ENCODE data around the gene ENTPD8.

- TF ChIP-seq, protein P1, sequence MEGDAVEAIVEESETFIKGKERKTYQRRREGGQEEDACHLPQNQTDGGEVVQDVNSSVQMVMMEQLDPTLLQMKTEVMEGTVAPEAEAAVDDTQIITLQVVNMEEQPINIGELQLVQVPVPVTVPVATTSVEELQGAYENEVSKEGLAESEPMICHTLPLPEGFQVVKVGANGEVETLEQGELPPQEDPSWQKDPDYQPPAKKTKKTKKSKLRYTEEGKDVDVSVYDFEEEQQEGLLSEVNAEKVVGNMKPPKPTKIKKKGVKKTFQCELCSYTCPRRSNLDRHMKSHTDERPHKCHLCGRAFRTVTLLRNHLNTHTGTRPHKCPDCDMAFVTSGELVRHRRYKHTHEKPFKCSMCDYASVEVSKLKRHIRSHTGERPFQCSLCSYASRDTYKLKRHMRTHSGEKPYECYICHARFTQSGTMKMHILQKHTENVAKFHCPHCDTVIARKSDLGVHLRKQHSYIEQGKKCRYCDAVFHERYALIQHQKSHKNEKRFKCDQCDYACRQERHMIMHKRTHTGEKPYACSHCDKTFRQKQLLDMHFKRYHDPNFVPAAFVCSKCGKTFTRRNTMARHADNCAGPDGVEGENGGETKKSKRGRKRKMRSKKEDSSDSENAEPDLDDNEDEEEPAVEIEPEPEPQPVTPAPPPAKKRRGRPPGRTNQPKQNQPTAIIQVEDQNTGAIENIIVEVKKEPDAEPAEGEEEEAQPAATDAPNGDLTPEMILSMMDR (IDR thresholded peaks at IDR 0.05): no peak
- TF ChIP-seq POLR2AphosphoS5 (IDR thresholded peaks at IDR 0.05) (no peak), POLR2A (IDR thresholded peaks at IDR 0.05) (no peak)
Measured at GRCh38 chr9:137396634-137397367, 44.4 kb downstream of the ENTPD8 start.

Data from sigmoid colon (tissue), 4 donors.